NCI-H748 treated with DMSO at 0.1 percent for 48 hours (cell line): ENCODE measurements around the gene AKAP8.

Experiments used
- DNase-seq: peaks from one replicate; lab custom pipeline; 2025; lab: John Stamatoyannopoulos, UW

The AKAP8 gene

DNA sequence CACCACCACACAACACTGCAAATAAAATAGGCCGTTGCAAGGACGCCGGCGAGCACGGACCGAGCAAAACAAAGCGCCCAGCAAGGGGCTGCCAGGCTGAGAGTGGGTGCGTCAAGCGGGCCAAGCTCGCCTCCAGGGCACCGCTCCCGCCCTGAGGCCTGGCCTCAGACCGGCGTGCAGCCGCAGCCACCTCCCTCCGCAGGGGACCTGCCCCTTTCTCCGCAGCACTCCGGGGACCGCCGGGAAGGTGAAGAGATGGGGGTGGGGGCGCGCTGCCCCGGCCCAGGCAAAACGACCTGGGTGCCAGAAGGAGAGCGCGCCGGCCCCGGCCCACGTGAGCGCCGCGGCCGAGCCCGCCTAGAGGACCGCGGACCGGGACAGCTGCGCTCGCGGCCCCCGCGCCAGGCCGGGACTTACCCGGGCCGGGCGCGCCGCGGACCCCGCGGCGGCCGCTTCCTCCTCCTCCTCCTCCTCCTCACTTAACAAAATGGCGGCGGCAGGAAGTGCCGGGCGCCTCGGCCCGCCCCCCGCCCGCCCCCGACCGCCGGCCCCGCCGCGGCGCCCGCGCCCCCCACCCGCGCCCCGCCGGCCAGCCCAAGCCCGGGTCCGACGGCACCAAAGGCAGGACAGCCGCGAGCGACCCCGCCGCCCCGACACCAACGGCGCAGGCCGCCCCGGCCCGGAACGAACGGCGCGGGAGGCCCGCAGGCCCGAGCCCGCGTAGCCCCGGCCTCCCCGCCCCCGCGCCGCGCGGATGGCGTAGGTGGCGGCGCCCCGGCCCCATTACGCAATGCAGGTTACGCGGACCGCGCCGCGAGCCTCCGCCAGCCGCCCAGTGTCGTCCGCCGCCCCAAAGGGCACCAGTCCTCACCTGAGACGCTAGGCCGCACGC is 47.9 kb downstream of the AKAP8 start:
- no peak for DNase-seq

DNA sequence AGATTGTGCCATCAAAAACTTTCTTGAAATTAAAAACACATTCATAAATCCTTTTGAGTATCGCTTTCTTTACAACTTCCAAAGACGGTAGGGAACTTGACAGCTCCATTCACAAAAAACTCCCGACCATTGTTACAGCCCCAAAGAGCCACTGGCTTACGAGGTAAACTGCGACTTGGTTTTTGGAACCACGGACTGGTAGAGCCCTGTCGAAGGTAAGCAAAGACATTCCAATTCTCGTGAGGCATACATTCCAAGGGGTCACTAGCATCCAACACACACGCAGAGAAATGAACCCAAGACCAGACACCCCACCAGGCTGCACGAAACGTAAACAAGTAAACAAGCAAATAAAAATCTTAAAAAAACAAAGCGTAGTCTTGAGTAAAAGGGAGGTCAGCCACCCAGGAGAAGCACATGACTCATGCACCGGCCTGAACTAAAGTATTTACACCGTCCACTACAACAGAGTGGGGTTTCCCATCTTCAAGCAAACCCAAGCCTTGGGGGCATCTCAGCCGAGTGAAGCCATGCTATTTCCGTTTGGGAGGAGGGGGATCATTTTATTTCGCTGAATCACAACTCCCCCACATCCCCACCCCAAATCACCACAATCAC is 48.7 kb downstream of the AKAP8 start:
- DNase-seq, result no peak

DNA sequence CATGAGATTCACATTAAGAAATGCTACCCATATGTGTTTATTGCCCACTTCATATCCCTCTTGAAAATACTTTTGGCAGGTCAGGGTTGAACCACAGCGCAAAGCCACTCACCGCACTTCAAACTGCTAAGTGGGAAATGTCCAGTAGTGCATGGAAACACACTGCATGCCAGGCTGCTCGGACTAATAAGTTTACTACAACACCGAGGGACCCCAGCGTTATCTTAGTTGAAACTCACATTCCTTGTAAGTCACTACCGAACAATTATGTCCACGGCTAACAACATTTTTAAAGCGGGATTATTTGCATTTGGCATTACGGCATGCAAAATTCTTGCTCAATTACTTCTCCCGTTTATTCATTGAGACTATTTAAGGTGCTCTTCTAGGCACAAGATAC is 51.3 kb downstream of the AKAP8 start:
- DNase-seq, result no peak

DNA sequence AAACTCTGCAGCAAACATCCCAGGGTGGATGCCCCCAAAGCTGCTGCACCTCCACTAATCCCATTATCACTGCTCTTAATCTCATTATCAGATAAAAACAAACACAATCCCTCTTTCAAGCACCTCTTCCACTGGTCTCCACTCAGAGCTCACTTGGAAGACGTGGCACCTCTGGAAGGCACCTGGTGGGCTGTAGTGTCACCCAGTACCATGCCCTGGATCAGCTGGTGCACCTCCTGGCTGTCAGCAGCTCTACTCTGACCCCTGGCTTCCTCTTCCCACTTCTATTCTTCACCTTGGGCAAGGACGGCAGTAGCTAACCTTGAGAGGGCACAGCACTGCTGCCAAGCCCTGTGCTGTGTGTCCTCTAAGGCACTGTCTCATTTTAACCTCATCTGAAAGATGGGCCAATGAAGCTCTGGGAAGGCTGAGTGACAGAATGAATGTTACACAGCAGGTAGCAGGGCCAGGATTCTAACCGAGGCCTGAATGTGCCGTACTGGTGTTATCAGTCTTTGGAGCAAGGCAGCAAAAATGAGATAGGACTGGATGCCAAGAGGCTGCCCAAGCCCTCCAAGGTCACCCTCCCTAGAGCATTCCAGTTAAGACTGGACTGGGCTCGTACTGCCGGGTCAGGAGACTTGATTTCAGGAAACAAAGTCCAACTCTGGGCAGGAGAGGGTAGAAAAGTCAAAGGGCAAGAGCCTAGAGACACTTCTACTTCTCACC is 54.6 kb downstream of the AKAP8 start:
- no peak for DNase-seq

DNA sequence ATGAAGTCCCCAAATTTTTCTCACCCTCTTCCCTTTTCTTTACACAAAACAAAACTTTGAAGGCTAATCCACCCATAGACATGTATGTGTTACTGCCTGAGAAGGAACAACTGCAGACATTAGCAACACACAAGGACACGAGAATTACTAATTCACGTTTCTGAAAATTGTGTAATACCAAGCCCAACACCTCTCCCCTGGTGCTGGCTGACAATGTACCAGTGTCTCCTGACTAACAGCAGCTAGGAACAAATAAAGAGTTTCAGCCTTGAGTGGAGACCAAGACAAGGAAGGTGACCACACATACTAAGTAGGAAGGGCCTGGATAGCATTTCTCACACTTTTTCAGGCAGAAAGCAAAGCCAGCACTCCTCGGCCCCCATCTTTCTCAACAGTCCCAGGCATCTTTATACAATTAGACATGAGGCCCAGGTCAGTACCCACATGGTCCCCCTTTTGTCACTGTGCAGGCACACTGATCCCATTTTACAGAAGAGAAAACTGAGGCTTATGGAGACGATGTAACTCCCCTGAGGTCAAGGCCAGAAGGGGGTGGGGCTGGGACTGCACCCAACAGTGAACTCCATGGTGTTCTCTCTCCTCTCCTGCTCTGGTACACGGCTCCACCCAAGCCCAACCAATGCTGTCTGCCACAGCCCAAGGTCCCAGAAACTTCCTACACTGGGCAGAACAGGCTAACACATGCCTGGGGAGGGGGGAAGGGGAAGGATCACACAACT is 55.9 kb downstream of the AKAP8 start:
- no peak for DNase-seq

DNA sequence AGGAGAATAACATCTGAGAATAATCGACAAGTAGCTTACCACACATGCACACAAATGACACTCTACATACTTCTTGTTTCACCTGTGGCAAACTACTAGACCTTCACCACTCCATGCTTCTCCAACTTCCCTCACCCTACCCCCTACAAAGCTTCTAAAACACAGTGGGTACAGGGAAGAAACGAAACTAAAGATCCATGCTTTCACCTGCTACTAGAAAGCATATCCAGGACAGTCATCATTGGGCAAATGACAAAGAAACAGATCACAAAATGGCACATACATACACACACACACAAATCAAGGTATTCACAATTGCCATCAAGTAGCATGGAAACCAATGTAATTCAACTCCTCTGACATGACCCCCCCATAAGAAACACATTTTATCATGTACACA is 57.8 kb downstream of the AKAP8 start:
- no peak for DNase-seq

DNA sequence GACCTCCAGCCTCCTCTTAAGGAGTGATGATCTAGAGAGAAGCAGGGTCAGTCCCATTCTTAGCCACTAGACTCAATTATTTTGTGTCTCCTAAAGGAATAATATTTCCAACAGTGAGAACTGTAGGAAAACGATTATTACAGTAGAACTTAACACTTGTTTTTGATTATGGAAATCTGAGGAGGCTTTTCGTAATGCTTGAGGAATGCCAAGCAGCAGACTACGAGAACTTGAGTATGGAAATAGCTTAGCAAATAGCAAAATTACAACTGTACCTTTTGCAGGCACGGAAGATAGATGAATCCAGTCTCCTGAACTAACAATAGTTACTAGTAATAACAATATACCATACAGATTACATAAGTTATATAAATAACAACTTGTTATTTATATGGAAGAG is 59.5 kb downstream of the AKAP8 start:
- DNase-seq, result no peak

DNA sequence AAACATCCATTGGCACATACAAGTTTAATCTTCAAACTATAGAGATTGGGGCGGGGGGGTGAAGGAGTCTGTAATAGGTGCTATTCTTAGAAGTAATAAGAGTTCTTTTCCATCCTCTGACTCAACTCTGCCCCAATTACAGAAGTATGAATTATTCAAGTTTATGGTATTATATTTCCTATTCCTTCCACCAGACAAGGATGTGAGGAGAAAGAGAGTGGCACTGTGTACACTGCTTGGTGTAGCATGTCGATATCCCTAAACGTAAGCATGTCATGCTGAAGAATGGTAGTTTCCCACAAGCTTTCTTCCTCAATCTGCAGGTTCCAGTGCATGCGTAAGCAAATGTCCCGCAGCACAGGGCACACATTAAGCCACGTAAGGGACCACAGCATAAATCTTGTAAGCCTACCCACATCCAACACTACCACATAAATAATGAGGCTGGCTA is 61.3 kb downstream of the AKAP8 start:
- DNase-seq, result no peak

DNA sequence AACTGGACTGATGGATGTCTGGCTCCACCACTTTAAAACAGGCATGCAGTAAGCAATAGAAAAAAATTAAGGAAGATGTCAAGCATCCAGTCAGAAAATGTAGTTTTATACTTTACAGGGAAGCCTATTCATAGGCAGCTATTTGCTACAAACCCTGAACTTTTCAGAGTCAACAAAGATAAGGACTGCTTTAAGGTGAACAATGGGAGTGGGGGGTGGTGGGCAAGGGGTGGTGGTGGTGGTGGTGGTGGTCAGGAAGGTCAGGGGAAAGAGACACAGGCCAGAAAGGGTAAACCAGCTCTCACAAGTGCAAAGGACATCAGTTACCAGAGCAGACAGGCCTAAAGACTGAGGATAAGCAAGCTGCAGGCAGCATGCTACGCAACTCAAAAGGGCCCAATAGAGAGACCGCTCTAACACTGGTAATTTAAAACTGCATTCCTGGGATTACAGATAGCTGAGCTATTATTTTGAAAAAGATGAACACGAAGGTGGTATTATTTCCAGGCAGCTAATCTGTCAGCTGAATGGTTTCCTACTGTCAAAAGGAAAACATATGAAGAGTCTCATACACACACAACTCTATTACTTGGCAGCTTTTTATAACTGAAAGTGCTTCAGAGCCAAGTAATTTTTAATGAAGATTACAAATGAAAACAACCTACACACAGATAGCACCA is 62.1 kb downstream of the AKAP8 start:
- DNase-seq, result no peak

DNA sequence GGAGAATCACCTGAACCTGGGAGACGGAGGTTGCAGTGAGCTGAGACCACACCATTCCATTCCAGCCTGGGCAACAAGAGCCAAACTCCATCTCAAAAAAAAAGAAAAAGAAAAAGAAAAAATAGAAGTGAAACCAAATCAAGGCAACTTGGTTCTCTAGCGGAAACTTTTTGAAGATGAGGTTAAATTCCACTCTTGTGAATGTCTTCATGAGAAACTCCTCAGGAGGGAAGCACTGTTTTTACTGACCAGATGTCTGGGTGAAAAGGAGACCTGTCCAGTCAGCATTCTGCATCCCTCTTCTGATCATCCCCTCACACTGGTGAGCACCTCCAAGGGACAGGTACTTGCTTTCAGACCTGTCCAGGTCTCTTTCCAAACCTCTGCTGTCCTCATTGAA is 63.1 kb downstream of the AKAP8 start:
- no peak for DNase-seq

DNA sequence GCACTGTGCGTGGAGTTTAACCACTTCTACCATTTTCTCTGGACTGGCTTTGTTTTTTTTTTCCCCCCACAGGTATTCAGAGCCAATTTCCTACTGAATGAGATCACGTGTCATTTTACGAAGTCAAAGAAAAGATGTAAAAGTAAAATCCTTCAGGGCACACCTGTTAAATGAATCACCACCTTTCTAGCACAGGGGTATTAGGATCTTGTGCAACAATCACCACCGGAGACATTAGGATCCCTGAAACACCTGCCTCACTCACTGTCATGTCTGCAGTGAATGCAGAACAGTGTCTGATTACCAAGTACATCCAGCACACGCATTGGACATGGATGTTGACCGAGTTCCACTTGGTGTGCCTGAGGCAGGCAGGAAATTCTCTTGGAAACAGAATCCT is 64.5 kb downstream of the AKAP8 start:
- no peak for DNase-seq

DNA sequence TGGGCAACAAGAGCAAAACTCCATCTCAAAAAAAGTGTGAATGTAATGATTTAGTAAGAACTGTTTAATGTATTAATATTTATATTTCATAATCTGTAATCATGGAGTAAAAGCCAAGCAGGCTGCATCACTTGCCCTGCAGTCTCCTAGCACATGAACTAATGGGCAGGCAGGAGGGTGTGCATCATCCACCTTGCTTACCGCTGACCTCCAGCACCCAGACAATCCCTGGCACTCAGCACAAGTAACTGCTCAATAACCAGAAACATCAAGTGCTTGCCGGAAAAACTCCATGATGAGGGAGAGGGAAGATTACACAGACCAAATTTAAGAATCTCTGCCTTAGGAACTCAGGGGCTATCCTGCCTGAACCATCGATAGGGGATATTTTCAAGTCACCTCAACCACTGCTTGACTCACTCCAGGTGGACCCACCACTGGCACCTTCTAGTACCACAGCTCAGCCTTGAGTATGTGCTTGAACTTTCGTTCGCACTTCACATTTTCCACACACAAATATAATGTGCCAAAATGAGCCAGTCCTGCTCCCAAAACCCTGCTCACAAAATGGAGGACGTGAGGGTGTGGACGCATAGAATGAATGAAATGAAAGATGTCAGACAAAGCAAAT is 65.8 kb downstream of the AKAP8 start:
- no peak for DNase-seq

DNA sequence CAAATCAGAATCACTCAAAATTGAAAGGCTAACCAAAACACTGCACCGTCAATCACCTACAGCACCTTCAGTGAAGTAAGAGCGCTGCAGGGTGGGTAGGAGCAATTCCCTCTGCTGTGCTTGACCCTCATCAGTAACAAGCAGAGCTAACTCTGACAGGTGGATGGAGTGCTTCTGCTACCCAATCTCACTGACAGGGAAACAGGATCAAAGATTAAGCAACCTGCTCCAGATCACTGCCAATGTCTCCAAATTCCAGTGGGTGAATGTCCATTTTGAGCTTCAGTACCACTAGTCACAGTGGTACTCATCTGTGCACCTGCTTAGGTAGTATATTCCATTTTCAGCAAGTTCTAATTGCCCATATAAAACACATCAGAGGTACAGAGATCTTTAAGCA is 72.4 kb downstream of the AKAP8 start:
- DNase-seq, result no peak

DNA sequence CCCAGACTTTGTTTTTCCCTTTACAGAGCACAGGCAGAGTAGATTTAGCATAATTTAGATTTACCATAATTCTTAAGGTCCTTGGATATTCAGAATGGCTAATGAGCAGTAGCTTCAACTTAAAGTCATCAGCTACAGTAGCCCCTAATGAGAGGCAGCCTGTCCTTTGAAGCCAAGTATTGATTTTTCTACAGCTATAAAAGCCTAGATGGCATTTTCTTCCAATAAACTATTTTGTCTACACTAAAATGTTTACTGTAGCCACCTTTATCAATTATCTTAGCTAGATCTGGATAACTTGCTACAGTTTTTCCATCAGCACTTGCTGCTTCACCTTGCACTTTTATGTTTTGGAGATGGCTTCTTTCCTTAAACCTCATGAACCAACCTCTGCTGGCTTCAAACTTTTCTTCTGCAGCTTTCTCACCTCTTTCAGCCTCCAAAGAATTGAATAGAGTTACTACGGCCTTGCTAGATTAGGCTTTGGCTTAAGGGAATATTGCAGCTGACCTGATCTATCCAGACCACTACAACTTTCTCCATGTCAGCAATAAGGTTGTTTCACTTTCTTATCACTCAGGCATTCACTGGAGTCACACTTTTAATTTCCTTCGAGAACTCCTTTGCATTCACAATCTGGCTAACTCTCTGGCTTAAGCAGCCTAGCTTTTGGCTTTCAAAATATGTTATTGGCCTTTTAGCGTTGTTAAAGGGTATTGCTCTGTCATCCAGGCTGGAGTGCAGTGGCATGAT is 73.8 kb downstream of the AKAP8 start:
- DNase-seq, result no peak

DNA sequence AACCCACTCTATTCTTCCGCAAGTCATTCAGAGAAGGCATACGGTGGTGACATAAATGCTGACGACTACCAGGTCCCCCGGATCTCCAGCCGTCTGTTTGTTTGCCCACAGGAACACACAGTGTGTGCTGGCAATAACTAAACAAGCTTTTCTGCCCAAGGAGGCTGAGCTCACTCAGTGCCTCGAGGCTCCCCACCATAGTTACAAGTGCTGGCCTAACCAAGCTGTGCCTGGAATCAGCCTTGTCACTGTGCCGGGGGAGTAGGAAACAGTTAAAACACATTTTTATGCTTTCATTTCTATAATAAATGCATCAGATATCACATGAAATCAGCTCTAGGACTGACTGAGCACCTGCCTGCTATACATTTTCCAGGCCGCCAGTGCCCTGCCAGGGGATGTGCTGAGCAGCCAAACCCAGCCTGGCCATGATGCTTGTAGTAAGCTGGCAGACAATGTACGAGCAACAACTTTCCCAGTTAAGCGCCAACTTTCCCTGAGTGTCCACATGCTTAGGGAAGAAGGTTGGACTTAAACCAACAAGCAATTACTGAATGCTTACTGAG is 75.4 kb downstream of the AKAP8 start:
- no peak for DNase-seq
